Fibroblast of the aortic adventitia (primary cell): Measurements from ENCODE around the gene CAPSL. TPM values are rescaled to one million over a fixed set of nuclear protein-coding genes. Genes with fewer than 3 reads are reported as not detected.

Experiments
- DNase-seq: peaks from one replicate; pipeline ENCODE4 v3.0.0-alpha.2; 2010; ENCODE audit warnings: low read depth
- H3K4me3 ChIP-seq: 2 replicates; pipeline ENCODE4 v1.5.1; 2011; ENCODE audit warnings: low read depth, mild to moderate bottlenecking, control low read depth, low read length, moderate library complexity
- total RNA-seq: library from RNA; depleted of rRNA; stranded (reverse); fragments of >200 nt; gene quantifications from 2 replicates; pipeline ENCODE4 v1.2.3, GENCODE V29; 2012; ENCODE audit warnings: low replicate concordance
- TF ChIP-seq, protein P1 (sequence below): IDR thresholded peaks from 2 replicates; pipeline ENCODE4 v1.5.1; 2011; ENCODE audit warnings: mild to moderate bottlenecking, low read length, control low read depth, inconsistent platforms; ENCODE audit not compliant: insufficient read depth

CAPSL gene
- total RNA-seq, 1 donor: not detected

- TF ChIP-seq, protein P1, sequence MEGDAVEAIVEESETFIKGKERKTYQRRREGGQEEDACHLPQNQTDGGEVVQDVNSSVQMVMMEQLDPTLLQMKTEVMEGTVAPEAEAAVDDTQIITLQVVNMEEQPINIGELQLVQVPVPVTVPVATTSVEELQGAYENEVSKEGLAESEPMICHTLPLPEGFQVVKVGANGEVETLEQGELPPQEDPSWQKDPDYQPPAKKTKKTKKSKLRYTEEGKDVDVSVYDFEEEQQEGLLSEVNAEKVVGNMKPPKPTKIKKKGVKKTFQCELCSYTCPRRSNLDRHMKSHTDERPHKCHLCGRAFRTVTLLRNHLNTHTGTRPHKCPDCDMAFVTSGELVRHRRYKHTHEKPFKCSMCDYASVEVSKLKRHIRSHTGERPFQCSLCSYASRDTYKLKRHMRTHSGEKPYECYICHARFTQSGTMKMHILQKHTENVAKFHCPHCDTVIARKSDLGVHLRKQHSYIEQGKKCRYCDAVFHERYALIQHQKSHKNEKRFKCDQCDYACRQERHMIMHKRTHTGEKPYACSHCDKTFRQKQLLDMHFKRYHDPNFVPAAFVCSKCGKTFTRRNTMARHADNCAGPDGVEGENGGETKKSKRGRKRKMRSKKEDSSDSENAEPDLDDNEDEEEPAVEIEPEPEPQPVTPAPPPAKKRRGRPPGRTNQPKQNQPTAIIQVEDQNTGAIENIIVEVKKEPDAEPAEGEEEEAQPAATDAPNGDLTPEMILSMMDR: no peak
- no peak overlapping the region for H3K4me3 ChIP-seq
- DNase-seq: no peak
Observed at GRCh38 chr5:35908814-35909213, 29.6 kb downstream of the CAPSL start.

- TF ChIP-seq, protein P1: no peak
Observed at GRCh38 chr5:35908228-35908627, 30.2 kb downstream of the CAPSL start.

GRCh38 chr5:35904443-35905132, 33.8 kb downstream of the CAPSL start:
- no peak overlapping the region for H3K4me3 ChIP-seq
- DNase-seq: no peak
- TF ChIP-seq, protein P1: no peak

More at GRCh38 chr5:35908228-35908627, 30.2 kb downstream of the CAPSL start:
- H3K4me3 ChIP-seq: no peak overlapping the region
- no peak for DNase-seq

GRCh38 chr5:35903631-35904203, 34.7 kb downstream of the CAPSL start:
- no peak for DNase-seq
- TF ChIP-seq, protein P1: no peak
- no peak overlapping the region for H3K4me3 ChIP-seq

DNA sequence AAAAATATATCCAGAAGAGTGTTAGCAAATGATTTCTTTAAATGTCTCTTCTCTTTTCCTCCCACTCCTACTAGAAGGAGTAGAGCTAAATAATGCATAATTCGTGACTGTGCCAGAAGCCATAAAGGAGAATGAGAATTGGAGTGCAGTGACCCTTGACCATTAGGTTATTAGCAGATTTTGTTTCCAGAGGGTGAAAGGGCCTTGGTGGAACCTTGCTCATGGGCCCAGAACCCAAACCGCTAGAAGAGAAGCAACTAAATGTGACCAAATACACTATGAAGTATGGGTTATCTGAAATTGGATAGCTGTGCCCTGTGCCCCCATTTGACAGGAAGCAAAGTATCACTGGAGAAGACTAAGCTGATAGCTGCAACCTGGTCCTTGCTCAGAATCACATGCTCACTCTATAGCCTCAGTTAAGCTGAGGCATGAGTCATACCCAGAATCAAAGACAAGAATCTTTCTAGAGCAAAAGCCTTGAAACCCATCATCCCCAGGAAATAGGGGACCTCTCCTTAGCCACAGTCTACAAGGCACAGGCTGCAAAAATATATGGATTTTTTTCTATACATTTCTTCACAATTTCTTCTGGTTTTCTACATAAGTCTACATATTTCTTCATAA, 36.3 kb downstream of the CAPSL start:
- TF ChIP-seq, protein P1: no peak
- no peak overlapping the region for H3K4me3 ChIP-seq
- DNase-seq: no peak

- H3K4me3 ChIP-seq: no peak overlapping the region
- no peak for DNase-seq
- TF ChIP-seq, protein P1: no peak
Observed at GRCh38 chr5:35900972-35901695, 37.3 kb downstream of the CAPSL start.
